HG02943 (cell line): Measurements from ENCODE around the gene ACACB.
A peak's percentile ranks its signal among the peaks of the same experiment; 100 is the strongest.

Experiments
- ATAC-seq: cut with Tn5 transposase; IDR thresholded peaks from one replicate; pipeline ENCODE4 v1.9.1; 2021; ENCODE audit warnings: mild to moderate bottlenecking, low read depth, moderate library complexity; ENCODE audit not compliant: unreplicated experiment

ACACB gene

DNA sequence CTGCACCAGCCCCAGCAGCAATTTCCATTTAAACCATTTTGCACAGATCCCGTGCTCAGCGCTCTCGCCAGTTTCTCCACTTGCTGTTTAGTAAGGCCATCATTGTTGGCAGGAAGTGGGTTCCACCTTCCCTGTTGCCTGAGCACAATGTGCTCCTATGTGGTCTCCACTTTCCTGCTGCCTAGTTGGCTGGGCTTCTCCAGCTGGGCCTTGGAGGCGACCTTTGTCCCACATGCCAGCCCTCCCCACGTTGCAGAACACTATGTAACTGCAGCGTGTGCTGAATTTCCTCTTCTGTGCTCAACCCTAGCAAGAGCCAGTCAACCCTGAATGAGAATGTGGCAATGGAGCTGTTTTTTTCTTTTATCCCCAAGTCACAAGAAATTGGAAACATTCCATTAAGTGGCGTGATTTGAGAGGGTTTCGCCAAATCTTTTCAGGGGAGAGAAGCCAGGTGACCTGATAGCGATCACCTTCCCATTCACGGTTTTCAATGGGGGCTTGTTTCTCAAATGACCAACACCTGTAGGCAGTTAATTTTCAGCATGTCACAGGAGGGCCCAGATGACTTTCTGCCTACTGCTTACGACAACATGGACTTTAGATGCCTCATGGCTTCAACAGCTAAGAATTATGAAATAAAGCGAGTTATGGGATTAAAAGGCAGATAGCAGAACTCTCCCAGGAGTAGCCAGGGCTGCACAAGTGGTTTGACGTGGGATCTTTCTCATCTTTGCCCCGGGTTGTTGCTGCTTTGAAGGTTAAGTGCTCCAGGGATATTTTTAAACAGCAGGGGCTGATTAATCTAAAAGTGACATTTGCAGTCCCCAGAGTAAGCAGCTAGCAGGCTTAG is at the start of gene ACACB:
TSS of gene ACACB (plus strand) at position 830 of the 853 bp plus-strand sequence. CDS start 22,819 bp downstream, outside the sequence.
- no peak for ATAC-seq

DNA sequence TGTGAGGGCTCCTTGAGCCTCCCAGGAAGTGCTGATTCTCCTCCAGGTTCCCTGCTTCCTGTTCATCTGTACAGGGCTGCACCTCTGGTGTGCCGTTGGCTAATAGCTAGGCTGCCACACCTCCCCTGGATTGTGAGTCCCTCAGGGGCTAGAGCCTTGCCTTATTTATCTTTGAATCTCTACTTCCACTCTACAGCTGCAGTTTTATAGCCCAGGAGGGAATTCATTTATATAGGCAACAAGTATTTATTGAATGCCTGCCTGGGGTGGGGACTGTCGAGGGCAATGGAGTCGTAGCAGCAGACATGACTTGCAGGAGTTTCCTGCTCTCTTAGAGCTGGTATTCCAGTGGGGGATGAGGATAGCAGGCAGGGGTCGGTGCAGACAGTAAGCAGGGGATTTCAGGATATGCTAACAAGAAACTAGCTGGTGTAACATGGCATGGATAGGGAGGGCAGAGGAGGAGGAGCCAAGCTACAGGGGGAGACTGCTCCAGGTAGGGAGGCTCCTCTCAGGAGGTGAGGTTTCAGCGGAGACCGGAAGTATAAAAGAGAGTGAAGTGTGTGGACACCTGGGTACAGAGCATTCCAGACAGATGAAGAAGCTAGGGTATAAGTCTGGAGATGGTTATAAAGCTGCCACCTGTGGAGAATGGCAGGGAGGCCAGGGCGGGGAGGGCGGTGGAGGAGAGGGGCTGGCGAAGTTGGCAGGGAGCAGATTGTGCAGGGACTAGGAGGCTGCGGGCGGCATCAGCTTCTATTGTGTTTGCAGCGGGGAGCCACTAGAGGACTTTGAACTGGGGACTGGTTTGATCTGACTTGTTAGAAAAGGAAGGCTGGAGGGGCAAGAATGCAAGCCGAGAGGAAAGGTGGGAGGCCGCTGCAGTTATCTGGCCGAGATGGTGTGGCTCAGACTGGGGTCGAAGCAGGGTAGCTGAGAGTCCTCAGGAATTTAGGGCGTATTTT is 46.8 kb upstream of the ACACB start:
- ATAC-seq, result no peak

DNA sequence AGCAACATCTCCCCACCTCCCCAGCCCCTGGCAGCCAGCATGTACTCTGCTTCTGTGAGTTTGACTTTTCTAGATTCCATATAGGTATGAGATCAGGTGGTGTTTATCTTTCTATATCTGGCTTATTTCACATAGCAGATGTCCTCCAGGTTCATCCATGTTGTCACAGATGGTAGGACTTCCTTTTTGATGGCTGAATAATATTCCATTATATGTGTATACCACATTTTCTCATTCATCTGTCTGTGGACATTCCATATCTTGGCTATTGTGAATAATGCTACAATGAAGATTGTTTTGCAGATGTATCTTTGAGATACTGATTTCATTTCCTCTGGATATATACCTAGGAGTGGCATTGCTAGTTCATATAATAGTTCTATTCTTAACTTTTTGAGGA is 41.5 kb upstream of the ACACB start:
- no peak for ATAC-seq

DNA sequence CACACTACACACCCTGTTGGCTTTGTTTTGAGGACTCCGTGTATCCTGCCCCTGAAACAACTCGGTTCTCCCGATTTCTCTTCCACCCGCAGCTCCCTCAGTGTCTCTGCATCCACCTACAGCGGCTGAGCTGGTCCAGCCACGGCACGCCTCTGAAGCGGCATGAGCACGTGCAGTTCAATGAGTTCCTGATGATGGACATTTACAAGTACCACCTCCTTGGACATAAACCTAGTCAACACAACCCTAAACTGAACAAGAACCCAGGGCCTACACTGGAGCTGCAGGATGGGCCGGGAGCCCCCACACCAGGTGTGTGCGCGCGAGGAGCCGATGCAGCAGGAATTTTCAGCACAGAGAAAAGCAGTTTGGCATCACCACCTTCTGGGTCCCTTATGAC is 33.6 kb upstream of the ACACB start:
- ATAC-seq, result no peak

DNA sequence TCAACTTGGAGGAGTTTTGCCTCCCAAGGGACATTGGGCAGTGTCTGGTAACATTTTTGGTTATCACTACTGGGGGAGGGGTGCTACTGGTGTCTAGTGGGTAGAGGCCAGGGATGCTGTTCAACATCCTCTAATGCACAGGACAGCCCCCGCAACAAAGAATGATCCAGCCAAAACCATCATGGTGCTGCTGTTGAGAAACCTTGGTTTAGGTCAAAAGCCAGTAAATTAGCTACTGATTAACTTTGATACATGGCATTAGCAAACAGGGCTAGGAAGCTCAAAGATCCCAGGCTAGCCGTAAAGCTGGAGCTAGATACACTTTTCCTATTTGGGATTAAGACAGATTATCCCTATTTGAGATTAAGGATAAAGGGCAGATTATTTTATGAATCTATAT is 32.0 kb upstream of the ACACB start:
- ATAC-seq, result no peak

DNA sequence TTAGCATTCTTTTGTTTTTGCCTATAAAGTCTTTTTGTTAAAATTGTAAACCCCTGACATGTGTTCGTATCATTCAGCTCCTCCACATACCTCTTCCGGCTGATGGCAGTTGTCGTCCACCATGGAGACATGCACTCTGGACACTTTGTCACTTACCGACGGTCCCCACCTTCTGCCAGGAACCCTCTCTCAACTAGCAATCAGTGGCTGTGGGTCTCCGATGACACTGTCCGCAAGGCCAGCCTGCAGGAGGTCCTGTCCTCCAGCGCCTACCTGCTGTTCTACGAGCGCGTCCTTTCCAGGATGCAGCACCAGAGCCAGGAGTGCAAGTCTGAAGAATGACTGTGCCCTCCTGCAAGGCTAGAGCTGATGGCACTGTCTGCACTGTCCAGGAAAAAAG is 30.8 kb upstream of the ACACB start:
- no peak for ATAC-seq

DNA sequence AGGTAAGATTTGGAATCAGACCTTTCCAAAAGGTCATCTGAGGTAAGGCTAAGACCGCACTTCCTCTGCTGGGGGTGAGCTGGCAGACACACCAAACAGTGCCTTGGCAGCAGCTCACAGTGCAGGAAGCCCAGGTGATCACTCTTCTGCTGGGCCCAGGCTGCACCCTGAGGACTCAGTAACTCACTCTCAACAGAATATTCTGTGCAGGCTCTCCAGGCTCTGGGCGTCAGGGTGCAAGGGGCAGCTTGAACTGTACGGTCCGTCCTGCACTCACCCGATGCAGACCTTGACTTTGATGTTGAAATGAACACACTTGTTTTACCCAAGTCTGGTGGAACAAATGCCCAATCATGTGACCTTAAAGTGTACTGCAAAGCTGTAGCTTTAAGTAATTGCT is 29.1 kb upstream of the ACACB start:
- no peak for ATAC-seq

DNA sequence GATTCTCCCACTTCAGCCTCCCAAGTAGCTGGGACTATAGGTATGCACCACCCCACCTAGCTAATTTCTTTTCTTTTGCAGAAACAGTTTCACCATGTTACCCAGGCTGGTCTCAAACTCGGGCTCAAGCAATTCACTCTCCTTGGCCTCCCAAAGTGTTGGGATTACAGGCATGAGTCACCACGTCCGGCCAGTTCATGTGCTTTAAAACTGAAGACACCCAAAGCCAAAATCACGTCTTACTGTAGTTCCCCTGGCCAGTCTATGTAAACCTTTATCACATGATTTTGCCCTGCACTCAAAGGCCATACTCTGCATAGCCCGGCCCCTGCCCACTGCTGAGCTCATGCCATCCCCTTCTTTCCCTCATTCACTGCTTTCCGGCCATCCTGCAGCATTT is 27.6 kb upstream of the ACACB start:
- no peak for ATAC-seq

DNA sequence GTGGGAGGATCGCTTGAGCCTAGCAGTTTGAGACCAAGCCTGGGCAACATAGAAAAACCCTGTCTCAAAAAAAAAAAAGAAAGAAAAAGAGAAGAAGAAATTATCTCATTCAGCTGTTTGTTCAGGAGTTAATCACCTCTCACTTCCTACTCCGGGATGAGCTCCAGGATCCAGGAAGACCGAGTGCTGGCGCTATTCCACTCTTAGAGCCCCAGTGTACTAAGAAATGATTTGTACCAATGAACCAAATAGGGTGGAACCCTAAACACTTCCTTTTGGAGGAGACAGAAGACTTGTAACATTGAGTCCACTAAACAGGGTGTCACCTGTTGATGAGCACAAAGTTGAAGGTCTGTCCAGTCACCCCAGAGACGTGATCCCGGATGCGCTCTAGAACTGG is 26.7 kb upstream of the ACACB start:
- no peak for ATAC-seq

DNA sequence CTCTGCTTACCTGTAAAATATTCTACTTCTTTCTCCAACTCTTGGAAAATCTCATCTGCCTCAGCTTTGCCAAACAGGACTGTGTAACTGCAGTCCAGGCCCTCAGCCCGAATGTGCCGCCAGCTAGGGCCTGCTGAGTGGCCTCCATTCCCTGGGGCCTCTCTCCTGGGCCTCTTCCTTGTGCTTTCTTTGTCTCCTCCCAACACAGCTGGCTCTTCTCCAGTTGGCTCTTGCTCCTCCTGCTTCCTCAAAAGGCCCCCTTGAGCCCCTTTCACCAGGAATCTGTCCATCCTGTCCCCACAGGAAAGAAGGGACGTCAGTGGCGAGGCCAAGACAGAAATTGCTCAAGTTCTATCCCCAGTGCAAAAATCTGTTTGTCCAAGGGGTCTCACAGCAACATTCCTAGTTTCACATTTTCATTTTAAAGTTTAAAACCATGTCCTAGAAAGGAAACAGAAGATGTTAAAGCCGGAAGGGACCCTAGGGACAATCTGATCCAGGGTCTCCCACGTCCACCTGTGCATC is 23.8 kb upstream of the ACACB start:
- ATAC-seq, result no peak

DNA sequence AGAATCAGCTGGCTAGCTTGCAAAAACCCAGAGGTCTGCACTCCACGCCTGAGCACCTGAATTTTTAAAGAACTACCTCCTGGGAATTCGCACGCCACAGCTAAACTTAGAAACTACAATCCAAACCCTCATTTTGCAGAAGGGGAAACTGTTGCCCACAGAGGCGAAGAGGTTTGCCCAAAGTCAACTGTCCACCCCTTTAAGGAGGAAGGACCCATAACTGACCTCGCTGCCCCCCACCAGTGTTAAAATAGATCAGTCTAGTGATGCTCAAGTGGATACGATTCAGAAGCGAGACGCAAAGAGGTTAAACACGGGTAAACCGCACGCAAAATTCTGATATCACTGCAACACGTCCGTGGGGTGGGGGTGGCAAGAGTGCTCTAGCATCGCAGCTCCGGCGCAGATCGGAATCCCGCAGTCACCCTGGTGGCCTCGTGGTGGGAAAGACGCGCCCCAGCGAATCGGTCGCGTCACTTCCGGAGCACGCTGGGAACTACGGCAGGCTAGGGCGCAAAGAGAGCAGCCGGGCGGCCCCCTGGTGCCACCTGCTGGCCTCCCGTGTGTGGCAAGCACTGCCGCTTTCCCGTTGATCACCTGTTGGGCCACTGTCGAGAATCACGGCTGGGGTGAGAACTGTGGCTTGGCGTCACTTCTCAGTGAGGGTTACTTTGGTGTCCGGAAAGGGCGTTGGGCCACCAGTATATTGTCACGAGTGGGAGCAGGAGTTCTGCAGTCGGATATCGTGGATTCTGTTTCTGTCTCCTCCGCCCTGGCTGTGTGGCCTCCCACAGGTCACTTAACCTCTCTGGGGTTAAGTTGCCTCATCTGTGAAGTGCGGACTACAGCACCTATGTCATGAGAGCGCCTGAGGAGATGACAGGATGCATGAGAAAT is 23.1 kb upstream of the ACACB start, which contains the start of gene ALKBH2:
TSS of gene ALKBH2 (minus strand) at position 451 of the 897 bp plus-strand sequence. CDS start 686 bp downstream, outside the sequence.
- ATAC-seq, result peak; percentile 53

DNA sequence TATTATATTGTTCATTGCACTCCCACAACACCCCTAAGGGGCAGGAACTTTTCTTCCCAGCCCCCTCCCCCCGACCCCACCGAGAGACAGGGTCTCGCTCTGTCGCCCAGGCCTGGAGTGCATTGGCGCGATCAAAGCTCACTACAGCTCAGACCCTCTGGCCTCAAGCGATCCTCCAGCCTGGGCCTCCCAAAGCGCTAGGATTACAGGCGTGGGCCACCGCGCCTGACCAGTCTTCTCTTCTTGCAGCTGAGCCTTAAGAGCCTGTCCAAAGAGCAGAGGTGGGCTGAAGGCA is 19.3 kb upstream of the ACACB start:
- ATAC-seq, result no peak

DNA sequence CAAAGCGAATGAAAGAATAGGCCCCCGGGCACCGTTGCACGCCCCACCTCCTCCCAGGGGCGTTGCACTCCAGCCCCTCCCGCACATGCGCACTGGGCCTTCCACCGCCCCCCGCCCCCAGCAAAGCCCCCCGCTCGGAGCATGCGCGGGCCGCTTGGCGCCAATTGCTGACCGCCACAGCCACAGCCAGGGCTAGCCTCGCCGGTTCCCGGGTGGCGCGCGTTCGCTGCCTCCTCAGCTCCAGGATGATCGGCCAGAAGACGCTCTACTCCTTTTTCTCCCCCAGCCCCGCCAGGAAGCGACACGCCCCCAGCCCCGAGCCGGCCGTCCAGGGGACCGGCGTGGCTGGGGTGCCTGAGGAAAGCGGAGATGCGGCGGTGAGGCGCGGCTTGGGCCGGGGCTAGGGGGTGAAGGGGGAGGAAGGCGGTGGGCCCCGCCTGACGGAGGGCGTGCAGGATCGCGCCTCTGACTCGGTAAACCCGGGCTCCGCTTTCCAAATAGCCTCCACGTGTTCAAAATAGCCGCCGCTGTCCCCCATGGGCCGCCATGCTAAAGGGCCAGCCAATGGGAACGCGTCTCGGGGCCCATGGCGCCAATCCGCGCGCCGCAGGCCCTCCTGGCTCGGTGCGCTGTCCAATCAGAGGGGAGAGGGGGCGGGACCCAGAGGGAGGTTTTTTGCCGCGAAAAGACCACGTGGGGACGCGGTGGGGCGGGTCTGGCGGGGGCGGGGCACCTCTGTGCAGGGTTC is 18.8 kb upstream of the ACACB start, which contains the start of gene UNG:
TSS of gene UNG (plus strand) at position 163 of the 748 bp plus-strand sequence. CDS start at position 246, 83 bp downstream.
- ATAC-seq, result peak; percentile 79

DNA sequence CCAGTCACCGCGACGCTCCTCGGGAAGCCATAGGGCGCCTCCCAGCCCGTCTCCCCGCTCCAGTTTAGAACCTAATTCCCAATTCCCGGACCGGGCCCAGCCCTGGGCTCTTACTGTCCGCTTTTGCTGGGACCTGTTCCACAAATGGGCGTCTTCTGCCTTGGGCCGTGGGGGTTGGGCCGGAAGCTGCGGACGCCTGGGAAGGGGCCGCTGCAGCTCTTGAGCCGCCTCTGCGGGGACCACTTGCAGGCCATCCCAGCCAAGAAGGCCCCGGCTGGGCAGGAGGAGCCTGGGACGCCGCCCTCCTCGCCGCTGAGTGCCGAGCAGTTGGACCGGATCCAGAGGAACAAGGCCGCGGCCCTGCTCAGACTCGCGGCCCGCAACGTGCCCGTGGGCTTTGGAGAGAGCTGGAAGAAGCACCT is 18.2 kb upstream of the ACACB start:
- ATAC-seq, result peak; percentile 23

DNA sequence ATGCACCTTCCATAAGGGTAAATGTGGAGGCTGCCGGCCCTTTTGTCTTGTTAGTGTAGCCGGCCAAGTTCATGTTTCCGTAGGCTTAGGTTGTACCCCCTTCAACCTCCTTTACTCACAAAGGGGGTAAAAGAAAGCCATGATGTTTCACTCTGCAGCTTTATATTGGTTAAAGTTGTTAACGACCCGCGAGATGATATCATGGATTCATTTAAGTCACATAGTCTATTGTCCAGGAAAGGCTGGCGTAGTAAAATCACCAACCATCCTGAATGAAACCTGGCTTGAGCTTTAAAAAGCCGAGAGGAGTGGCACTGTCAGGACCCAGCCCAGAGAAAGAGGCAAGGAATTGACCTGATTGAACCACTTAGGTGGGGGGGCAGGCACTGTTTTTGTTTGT is 17.7 kb upstream of the ACACB start:
- ATAC-seq, result no peak

DNA sequence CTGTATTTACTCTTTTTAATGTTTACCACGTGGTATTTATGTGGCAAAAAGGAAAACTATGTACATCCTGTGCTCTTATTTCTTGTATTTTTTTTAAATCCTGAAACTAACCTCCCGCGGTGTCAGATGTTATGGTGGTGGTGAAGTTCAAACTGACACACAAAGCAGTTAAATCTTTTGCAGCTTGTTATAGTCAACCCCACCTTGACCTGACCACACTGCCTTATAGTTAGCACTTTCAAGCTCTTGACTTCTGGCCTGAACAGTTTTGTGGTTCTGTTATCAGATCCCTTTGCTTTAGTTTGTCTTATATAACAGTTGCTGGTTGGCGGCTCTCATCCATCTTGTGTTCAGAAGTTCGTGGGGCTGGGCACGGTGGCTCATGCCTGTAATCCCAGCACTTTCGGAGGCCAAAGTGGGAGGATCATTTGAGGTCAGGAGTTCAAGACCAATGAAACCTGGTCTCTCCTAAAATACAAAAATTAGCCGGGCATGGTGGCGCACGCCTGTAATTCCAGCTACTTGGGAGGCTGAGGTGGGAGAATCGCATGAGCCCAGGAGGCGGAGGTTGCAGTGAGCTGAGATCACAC is 16.9 kb upstream of the ACACB start:
- no peak for ATAC-seq

DNA sequence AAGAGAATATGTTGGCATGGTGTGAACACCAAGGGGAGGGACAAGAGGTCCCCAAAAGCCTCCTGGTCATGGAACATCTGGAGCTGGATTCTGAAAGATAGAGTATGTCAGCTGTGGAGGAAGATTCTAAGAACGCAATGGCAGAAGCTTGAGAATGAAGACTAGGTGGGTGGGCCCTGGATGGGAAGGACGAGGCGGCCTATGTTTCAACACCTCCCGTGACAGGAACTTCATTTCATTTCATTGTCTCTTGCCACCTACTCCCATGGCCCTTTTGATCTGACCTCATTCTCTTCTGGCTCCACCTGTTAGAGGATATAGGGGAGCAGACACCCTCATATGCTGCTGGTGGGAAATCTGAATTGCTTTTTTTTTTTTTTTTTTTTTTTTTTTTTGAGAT is 15.6 kb upstream of the ACACB start:
- ATAC-seq, result no peak

DNA sequence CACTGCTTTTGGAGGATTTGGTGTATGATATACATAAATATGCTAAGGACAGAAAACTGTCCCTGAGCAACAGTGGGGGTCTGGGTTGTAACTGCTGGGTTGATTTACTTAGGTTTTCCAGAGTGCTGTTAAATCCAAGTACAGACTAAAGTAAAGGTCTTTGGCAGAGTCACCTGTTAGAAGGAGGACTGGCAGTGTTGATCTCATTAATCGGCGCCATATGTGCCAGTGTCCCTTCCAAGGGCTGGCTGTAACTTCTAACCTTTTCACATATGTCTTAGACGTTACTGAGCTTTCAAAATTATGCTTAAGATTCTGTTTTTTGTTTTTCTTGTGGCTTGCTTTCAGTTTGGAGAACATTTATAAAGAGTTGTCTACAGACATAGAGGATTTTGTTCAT is 13.9 kb upstream of the ACACB start:
- no peak for ATAC-seq

DNA sequence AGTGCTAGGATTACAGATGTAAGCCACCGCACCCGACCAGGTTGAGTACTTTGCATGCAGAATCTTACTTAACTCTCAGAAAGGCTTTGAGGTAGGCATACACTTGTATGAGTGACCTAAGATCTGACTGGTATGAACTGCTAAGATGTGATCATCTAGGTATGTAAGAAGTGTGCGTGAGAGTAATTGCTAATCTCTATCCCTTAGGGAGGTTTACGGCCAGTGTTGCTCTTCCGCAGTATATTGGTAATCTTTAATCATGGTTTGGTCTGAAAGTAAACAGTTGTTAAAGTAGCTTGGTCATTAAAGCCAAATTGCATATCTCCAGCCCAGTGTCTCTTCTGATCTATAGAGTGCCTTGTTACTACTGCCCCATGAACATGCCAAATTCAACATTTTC is 11.2 kb upstream of the ACACB start:
- ATAC-seq, result no peak
